Stimulated activated CD8-positive, alpha-beta memory T cell treated with anti-CD3 and anti-CD28 coated beads, Interleukin-4, amount 100 ng/mL, for 48 hours (primary cell): ENCODE measurements around the gene CYP2A6.
A peak's percentile ranks its signal among the peaks of the same experiment; 100 is the strongest.

Source experiments
- DNase-seq: peaks from one replicate; pipeline ENCODE4 v3.0.0-alpha.2; 2020

Gene CYP2A6

DNA sequence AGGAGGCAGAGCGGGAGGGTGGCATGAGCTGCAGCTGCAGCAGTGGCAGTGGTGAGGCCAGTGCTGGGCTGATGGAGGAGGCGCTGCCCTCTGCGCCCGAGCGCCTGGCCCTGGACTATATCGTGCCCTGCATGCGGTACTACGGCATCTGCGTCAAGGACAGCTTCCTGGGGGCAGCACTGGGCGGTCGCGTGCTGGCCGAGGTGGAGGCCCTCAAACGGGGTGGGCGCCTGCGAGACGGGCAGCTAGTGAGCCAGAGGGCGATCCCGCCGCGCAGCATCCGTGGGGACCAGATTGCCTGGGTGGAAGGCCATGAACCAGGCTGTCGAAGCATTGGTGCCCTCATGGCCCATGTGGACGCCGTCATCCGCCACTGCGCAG is 49.3 kb downstream of the CYP2A6 start:
- DNase-seq: no peak

DNA sequence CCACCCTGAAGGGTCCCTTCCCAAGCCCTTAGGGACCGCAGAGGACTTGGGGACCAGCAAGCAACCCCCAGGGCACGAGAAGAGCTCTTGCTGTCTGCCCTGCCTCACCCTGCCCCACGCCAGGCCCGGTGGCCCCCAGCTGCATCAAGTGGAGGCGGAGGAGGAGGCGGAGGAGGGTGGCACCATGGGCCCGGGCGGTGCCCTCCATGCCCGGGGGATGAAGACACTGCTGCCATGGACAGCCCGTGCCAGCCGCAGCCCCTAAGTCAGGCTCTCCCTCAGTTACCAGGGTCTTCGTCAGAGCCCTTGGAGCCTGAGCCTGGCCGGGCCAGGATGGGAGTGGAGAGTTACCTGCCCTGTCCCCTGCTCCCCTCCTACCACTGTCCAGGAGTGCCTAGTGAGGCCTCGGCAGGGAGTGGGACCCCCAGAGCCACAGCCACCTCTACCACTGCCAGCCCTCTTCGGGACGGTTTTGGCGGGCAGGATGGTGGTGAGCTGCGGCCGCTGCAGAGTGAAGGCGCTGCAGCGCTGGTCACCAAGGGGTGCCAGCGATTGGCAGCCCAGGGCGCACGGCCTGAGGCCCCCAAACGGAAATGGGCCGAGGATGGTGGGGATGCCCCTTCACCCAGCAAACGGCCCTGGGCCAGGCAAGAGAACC is 49.8 kb downstream of the CYP2A6 start:
- DNase-seq: no peak

GRCh38 chr19:40799558-40800338 is 50.5 kb downstream of the CYP2A6 start:
- DNase-seq: peak; percentile 60

DNA sequence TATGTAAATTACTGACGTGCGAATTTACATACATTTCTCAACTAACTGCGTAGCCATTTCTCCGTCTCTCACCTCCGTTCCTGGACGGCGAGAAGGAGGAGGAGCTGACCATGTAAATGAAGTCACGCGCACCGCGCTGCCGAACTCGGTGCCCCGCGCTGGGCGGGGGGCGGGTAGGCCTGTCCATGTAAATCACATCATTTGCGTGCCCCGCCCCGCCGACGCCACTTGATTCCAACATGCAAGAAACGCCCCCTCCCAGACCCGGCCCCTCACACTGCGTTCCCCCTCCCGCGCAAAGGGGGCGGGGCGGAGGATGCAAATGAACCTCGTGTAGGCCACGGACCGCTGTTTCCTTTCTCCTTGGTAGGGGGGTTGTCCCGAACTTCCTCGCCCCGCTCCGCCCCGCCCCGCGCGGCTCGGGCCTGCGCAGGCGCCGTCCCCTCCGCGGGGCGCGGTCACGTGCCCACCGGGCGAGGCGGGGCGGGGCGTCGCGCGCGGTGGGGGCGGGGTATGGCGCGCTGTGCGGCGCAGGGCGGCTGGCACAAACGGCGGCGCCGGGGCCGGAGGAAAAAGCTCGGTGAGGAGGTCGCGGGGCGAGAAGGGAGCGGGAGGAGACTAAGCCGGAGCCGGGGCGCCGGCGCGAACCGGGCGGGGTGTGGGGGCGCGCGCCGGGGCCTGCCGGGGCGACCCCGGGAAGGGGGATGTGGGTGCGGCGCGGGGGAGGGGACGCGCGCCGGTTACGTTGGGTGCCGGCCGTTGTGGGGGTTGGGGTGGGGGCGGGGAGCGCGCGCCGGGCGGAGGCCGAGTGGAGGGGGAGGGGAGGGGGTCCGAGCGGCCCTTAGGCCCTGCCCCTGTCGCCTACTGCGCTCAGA is 51.3 kb downstream of the CYP2A6 start, which contains the start of gene EGLN2:
Gene EGLN2 (plus strand): TSS at position 509 of the 875 bp plus-strand sequence. CDS start 1,382 bp downstream, outside the sequence.
- peak; percentile 100 for DNase-seq

- peak; percentile 76 for DNase-seq
Measured at GRCh38 chr19:40797963-40798682, 52.1 kb downstream of the CYP2A6 start.

GRCh38 chr19:40797166-40797962 is 52.9 kb downstream of the CYP2A6 start:
- DNase-seq: no peak
